GM21737 (cell line): ENCODE data around the gene TBC1D25.

ENCODE experiments used
- ATAC-seq: cut with Tn5 transposase; IDR thresholded peaks from one replicate; pipeline ENCODE4 v1.9.1; 2021; ENCODE audit warnings: mild to moderate bottlenecking, moderate library complexity; ENCODE audit not compliant: unreplicated experiment

Gene TBC1D25

DNA sequence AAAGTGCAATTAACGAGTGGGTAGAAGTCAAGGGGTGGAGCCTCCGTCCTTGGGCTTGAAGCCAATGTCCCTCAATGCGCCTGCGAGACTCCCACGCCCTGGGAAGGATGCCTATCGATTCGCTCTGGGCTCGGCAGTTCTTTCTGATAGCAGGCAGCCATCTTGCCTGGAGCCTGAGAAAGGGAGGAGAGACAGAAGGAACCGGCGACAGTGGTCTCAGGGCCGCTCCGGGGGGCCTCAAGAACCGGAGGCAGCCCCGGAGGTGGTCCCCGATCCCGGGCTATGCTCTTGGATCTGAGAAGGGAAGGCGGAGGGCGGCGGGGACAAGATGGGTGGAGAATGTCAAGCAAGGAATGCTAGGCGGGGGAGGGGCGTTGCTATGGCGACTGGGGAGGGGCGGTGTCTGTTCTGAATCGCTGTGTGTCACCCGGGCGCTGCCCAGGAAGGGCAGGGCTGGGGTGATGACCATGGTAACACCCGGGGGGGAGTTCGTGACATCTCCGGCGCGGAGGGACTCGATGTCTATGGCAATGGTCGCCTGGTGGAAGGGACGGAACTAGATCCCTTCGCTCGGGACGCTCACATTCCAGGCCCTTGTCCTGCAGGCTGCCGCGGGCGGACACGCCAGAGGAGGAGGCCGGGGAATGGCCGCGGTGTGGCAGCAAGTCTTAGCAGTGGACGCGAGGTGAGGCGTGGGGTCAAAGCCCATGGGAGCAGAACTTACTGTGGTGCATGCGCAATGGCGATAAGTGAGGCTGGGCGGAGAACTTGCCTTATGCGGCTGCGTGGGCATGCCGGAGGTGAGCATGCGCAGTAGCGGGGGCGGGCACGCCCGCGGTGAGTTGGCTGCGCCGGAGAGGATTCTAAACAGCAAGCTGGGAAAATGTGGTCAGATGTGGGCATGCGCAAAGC is 58.1 kb downstream of the TBC1D25 start, which contains the start of gene WDR13:
Gene WDR13, plus strand, starts transcription at position 140 of the 912 bp plus-strand sequence. Its CDS starts 505 bp downstream, at position 645.
- ATAC-seq = peak; percentile 76

DNA sequence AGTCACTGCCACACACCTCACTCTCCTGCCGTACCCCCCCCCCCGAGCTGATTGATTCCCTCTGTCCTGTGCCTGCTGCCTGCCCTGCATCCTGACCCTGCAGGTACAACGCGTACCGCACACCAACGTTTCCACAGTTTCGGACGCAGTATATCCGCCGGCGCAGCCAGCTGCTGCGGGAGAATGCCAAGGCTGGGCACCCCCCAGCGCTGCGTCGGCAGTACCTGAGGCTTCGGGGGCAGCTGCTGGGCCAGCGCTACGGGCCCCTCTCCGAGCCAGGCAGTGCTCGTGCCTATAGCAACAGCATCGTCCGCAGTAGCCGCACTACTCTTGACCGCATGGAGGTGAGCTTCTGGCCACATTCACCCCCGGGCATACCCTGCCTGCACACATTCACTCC is 59.1 kb downstream of the TBC1D25 start:
- no peak for ATAC-seq

DNA sequence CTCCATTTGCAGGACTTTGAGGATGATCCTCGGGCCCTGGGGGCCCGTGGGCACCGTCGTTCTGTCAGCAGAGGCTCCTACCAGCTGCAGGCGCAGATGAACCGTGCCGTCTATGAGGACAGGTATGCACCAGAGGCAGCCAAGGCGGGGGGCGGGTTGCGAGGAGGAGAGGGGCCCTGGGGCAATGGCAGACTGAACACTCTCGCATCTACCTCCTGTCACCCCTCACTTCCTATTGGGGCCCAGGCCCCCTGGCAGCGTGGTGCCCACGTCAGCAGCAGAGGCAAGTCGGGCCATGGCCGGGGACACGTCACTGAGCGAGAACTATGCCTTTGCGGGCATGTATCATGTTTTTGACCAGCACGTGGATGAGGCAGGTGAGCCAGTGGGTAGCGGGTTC is 59.8 kb downstream of the TBC1D25 start:
- no peak for ATAC-seq

DNA sequence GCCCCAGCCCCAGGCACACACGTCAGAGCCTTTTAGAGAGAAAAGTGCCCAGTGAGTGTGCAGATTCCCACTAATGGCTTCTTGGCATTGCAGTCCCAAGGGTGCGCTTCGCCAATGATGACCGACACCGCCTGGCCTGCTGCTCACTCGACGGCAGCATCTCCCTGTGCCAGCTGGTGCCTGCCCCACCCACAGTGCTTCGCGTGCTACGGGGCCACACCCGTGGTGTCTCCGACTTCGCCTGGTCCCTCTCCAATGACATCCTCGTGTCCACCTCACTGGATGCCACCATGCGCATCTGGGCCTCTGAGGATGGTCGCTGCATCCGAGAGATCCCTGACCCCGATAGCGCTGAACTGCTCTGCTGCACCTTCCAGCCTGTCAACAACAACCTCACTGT is 60.7 kb downstream of the TBC1D25 start:
- no peak for ATAC-seq

DNA sequence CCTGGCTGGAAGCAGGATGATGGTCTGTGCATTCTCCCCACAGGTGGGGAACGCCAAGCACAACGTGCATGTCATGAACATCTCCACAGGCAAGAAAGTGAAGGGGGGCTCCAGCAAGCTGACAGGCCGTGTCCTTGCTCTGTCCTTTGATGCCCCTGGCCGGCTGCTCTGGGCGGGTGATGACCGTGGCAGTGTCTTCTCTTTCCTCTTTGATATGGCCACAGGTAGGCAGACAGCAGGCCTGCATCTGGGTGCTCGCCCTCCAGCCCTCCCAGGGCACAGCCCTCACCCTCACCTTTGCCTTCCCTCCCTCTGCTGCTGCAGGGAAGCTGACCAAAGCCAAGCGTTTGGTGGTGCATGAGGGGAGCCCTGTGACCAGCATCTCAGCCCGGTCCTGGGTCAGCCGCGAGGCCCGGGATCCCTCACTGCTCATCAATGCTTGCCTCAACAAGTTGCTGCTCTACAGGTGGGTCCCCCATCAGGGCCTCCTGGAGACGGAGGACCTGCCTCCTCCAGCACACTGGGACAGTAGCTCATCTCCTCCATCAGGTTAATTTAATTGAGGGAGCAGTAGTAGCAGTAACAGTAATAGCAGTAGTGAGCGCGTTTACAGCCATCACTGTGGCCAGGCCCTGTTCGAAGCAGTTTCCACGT is 62.4 kb downstream of the TBC1D25 start:
- no peak for ATAC-seq

DNA sequence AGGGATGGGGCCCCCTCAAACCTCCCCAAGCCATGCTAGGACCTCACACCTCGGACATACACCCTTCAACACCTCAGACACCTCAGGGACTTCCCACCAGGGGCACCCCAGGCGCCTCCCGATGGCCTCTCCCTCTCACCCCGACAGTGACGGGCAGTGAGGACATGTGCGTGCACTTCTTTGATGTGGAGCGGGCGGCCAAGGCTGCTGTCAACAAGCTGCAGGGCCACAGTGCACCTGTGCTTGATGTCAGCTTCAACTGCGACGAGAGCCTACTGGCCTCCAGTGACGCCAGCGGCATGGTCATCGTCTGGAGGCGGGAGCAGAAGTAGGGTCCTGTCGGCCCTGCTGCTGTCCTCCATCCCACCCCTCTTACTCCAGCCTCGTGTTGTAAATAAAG is 65.2 kb downstream of the TBC1D25 start:
- ATAC-seq = no peak

DNA sequence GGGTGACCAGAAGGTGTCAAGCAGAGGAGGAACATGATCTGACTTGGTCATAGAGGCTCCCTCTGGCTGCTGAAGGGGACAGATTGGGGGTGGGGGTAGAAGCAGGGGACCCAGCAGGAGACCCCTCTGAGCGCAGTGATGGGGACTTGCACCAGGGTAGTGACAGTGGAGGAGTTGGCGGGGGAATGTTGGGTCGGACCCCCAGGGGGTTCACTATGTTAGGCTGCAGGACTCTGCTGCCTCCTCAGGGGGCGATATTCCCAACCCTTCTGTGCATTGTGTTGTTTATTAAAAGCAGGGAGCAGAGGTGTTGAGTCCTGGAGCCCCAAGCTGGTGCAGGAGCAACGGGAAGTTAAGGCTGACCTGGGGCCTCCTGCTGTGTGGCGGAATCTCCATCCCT is 66.6 kb downstream of the TBC1D25 start:
- ATAC-seq = no peak

DNA sequence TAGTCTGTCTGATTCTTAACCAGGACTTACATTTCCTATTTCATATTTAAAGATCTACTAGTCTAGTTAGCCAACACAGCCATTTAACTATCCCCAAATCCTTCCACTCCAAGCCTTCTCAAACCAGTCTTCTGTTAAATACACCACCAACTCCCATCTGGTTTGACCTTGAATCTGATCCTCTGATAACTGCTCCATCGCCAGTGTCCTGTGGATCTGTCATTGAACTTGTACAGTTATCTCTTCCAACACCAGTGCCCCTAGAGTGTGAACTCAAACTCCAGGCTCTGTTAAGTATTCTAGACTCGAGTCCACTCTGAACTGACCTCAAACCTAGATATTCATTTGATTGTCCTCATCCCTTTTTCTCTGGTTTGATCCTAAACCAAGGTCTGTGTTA is 72.2 kb downstream of the TBC1D25 start:
- no peak for ATAC-seq
